ENCODE measurements around the gene YAP1. TPM values are rescaled to one million over a fixed set of nuclear protein-coding genes. Genes with fewer than 3 reads are reported as not detected.
"Not testable (repeated sequence)": the region's sequence is repeated elsewhere in the genome, so short reads cannot be mapped to it uniquely, and the experiment has no call there.

Gene YAP1
- total RNA-seq, 4 donors from 2014 or later = 168 to 230 (median 194) TPM

- no peaks in the 10 kb centered on the region for H3K27me3 ChIP-seq
- intact Hi-C loops (cut with DNase I; ENCODE audit: low total_unique reads) = no loop called here
- no peak overlapping the region for H3K27ac ChIP-seq
- no peak for DNase-seq
- peak in 1 of 4 experiments; percentile 10 for TF ChIP-seq CTCF (IDR thresholded peaks at IDR 0.05)
- TF ChIP-seq POLR2A (IDR thresholded peaks at IDR 0.05) = no peak
- H3K36me3 ChIP-seq = no peaks in the 10 kb centered on the region
- no peaks in the 10 kb centered on the region for H3K9me3 ChIP-seq
- H3K4me1 ChIP-seq = no peaks in the 10 kb centered on the region
- H3K4me3 ChIP-seq = no peak overlapping the region
Observed at GRCh38 chr11:102254047-102254446, 143.8 kb downstream of the YAP1 start.

- no peaks in the 10 kb centered on the region for H3K4me1 ChIP-seq
- DNase-seq = no peak
- no peaks in the 10 kb centered on the region for H3K9me3 ChIP-seq
- no peaks in the 10 kb centered on the region for H3K27me3 ChIP-seq
- TF ChIP-seq POLR2A (IDR thresholded peaks at IDR 0.05) = no peak
- TF ChIP-seq CTCF (IDR thresholded peaks at IDR 0.05) = no peak
- H3K4me3 ChIP-seq = no peak overlapping the region
- H3K27ac ChIP-seq = no peak overlapping the region
- H3K36me3 ChIP-seq = no peaks in the 10 kb centered on the region
- intact Hi-C loops (cut with DNase I; ENCODE audit: low total_unique reads) = no loop called here
Observed at GRCh38 chr11:102256251-102256650, 146.0 kb downstream of the YAP1 start.

- no peaks in the 10 kb centered on the region for H3K27me3 ChIP-seq
- no peaks in the 10 kb centered on the region for H3K36me3 ChIP-seq
- H3K9me3 ChIP-seq = no peaks in the 10 kb centered on the region
- no peak for DNase-seq
- intact Hi-C loops (cut with DNase I; ENCODE audit: low total_unique reads) = no loop called here
- no peaks in the 10 kb centered on the region for H3K4me1 ChIP-seq
- H3K27ac ChIP-seq = no peak overlapping the region
- TF ChIP-seq POLR2A (IDR thresholded peaks at IDR 0.05) (no peak), CTCF (IDR thresholded peaks at IDR 0.05) (no peak)
- no peak overlapping the region for H3K4me3 ChIP-seq
Observed at GRCh38 chr11:102260241-102260640, 150.0 kb downstream of the YAP1 start.

GRCh38 chr11:102263379-102264003 lies 153.2 kb downstream of the YAP1 start:
- TF ChIP-seq POLR2A (IDR thresholded peaks at IDR 0.05) (no peak), CTCF (IDR thresholded peaks at IDR 0.05) (no peak)
- Histone ChIP-seq H3K4me3 (no peak overlapping the region), H3K27me3 (no peaks in the 10 kb centered on the region), H3K4me1 (peaks cover 0 to 1% of the 10 kb centered on the region in 2 donors), H3K27ac (no peak overlapping the region), H3K9me3 (no peaks in the 10 kb centered on the region), H3K36me3 (no peaks in the 10 kb centered on the region)
- DNase-seq = no peak
- intact Hi-C loops (cut with DNase I; ENCODE audit: low total_unique reads) = no loop called here

- H3K27me3 ChIP-seq; intact Hi-C loops (cut with DNase I; ENCODE audit: low total_unique reads); H3K4me1 ChIP-seq; H3K4me3 ChIP-seq; DNase-seq; H3K9me3 ChIP-seq; H3K27ac ChIP-seq; H3K36me3 ChIP-seq: not testable (repeated sequence)
Observed at GRCh38 chr11:102264704-102265103, 154.5 kb downstream of the YAP1 start.

- Histone ChIP-seq H3K9me3 (no peaks in the 10 kb centered on the region), H3K4me1 (peaks cover 0 to 9% of the 10 kb centered on the region in 2 donors), H3K27me3 (no peaks in the 10 kb centered on the region), H3K36me3 (no peaks in the 10 kb centered on the region), H3K27ac (no peak overlapping the region), H3K4me3 (no peak overlapping the region)
- TF ChIP-seq POLR2A (IDR thresholded peaks at IDR 0.05) = no peak
- TF ChIP-seq CTCF (IDR thresholded peaks at IDR 0.05) = no peak
- intact Hi-C loops (cut with DNase I; ENCODE audit: low total_unique reads) = no loop called here
- no peak for DNase-seq
Observed at GRCh38 chr11:102266099-102266498, 155.9 kb downstream of the YAP1 start.

All from uterus (tissue), 4 donors.